Upper lobe of left lung (tissue), 4 donors: ENCODE data around the gene GATAD2B.

ENCODE experiments used
- EP300 ChIP-seq, 4 donors: sonication (generic); formaldehyde crosslinking; IDR thresholded peaks; one replicate each; pipeline ENCODE4 v1.5.1; 2017; ENCODE audit warnings: antibody characterized with exemption in 4 of 4, control low read depth in 2 of 4
- POLR2A ChIP-seq, 4 donors: fragments of 450-650 bp; IDR thresholded peaks; one replicate each; pipeline ENCODE4 v1.5.1; 2016 to 2017; ENCODE audit warnings: antibody characterized with exemption in 4 of 4, mild to moderate bottlenecking in 2 of 4
- POLR2AphosphoS5 ChIP-seq, 2 donors: sonication (generic); formaldehyde crosslinking; IDR thresholded peaks; one replicate each; pipeline ENCODE4 v1.5.1; 2017; ENCODE audit warnings: antibody characterized with exemption in 2 of 2
- TF ChIP-seq, protein P1 (sequence below), 6 experiments: fragments of 450-650 bp in 4 of 6; fragments of 200-600 bp in 2 of 6; sonication (generic) in 2 of 6; IDR thresholded peaks; one replicate each; pipeline ENCODE4 v1.5.1; 2016 to 2019; ENCODE audit warnings: antibody characterized with exemption in 6 of 6

DNA sequence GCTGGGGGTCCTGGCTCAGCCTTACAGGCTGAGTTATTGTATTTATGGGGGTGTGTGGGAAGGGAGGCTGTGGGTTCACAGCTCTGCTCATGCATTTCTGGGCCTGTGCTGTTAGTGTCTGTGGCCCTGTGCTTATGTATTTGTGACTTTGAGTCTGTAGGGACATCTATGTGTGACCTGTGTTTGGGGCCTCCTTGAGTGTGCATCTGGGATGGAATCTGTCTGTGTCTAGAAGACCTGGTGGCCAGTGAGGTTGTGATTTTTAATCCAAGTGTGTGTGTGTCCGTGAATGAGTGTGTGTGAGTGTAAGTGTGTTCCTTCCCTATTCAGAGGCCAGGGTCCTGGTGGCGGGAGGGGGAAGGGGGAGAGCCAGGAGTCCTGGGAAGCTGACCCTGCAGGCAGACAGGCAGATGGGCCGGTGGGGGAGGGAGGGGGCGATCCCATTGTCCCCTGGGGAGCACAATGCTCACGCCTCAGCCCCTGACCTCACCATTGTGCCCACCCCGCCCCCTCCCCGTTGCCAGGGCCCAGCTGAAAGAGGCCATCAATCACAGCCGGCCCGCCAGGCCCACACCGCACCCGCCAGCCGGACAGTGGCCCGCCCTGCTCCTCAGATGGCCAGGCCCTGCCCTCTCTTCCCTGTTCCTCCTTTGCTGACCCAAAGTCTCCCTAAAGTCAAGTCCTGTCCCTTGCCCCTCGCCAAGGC lies 128.0 kb downstream of the GATAD2B start:
- TF ChIP-seq, protein P1, sequence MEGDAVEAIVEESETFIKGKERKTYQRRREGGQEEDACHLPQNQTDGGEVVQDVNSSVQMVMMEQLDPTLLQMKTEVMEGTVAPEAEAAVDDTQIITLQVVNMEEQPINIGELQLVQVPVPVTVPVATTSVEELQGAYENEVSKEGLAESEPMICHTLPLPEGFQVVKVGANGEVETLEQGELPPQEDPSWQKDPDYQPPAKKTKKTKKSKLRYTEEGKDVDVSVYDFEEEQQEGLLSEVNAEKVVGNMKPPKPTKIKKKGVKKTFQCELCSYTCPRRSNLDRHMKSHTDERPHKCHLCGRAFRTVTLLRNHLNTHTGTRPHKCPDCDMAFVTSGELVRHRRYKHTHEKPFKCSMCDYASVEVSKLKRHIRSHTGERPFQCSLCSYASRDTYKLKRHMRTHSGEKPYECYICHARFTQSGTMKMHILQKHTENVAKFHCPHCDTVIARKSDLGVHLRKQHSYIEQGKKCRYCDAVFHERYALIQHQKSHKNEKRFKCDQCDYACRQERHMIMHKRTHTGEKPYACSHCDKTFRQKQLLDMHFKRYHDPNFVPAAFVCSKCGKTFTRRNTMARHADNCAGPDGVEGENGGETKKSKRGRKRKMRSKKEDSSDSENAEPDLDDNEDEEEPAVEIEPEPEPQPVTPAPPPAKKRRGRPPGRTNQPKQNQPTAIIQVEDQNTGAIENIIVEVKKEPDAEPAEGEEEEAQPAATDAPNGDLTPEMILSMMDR (IDR thresholded peaks at IDR 0.05): no peak
- TF ChIP-seq EP300 (IDR thresholded peaks at IDR 0.05) (no peak), POLR2AphosphoS5 (IDR thresholded peaks at IDR 0.05) (no peak), POLR2A (IDR thresholded peaks at IDR 0.05) (no peak)
